Measurements from ENCODE around the gene DPEP2NB.
"Not testable (repeated sequence)": the region's sequence is repeated elsewhere in the genome, so short reads cannot be mapped to it uniquely, and the experiment has no call there.

DNA sequence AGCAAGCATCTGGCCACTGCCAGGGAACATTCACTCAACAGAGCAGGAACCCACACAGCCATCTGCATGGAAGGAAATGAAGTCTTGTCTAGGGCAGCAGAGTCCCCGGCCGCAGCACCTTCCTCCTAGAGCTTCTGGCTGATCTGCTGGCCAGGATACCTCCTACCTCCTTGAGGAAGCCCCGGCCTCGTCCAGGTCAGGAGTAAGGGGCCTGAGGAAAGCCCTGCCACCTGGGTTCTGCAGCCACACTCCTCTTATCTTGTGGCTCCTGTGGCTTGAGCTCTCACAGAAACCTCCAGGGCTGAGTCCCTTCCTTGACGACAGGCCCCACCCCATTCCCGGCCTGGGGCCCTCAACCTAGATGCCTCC, 21.7 kb downstream of the DPEP2NB start:
- TF ChIP-seq, protein P1, sequence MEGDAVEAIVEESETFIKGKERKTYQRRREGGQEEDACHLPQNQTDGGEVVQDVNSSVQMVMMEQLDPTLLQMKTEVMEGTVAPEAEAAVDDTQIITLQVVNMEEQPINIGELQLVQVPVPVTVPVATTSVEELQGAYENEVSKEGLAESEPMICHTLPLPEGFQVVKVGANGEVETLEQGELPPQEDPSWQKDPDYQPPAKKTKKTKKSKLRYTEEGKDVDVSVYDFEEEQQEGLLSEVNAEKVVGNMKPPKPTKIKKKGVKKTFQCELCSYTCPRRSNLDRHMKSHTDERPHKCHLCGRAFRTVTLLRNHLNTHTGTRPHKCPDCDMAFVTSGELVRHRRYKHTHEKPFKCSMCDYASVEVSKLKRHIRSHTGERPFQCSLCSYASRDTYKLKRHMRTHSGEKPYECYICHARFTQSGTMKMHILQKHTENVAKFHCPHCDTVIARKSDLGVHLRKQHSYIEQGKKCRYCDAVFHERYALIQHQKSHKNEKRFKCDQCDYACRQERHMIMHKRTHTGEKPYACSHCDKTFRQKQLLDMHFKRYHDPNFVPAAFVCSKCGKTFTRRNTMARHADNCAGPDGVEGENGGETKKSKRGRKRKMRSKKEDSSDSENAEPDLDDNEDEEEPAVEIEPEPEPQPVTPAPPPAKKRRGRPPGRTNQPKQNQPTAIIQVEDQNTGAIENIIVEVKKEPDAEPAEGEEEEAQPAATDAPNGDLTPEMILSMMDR (IDR thresholded peaks at IDR 0.05), result not testable (repeated sequence)
- TF ChIP-seq POLR2AphosphoS5 (IDR thresholded peaks at IDR 0.05), result not testable (repeated sequence)
